Heart left ventricle (tissue), 13 donors: ENCODE data around the gene APOBEC2.

Source experiments
- POLR2A ChIP-seq, 2 donors: fragments of 450-650 bp; IDR thresholded peaks; one replicate each; pipeline ENCODE4 v1.6.1; 2017; ENCODE audit warnings: antibody characterized with exemption in 2 of 2, mild to moderate bottlenecking in 2 of 2, moderate library complexity in 2 of 2
- TF ChIP-seq, protein P1 (sequence below), 12 donors: fragments of 200-600 bp; sonication (generic) in 4 of 12; IDR thresholded peaks; one replicate each; pipeline versions ENCODE4 v1.5.0 to v1.8.0; 2018 to 2022; ENCODE audit warnings: antibody characterized with exemption in 12 of 12, mild to moderate bottlenecking in 5 of 12
- donor health status: ischemic (EF 13 %, LVEDD 7.1; RV severe dilation, severe dysfunction).
- donor health status: DM: no; HTN: yes; CAD: no.
- donor health status: DM: no; HTN: no; CAD: no.
- donor health status: ischemic (EF 25% LVEDD 6.9; RV normal size, moderate dysfunction).
- donor health status: ischemic (EF 25% LVEDD 5.7; RV mildly dilated, moderate dysfunction).
- donor health status: ischemic (EF 35%, LVEDD 5.7; RV mildly dilated, moderate dysfunction).
- donor health status: nonischemic (EF 11% LVEDD 7.7; RV severe dilation, severe dysfunction).
- donor health status: DM: yes; HTN: yes; CAD: no.
- donor health status: PGD.
- donor health status: ischemic (EF 29% LVEDD 5.4; RV normal size, mild dysfunction).
- donor health status: nonischemic (EF 23%, LVEDD 6.1; RV moderate dilation, normal function).

DNA sequence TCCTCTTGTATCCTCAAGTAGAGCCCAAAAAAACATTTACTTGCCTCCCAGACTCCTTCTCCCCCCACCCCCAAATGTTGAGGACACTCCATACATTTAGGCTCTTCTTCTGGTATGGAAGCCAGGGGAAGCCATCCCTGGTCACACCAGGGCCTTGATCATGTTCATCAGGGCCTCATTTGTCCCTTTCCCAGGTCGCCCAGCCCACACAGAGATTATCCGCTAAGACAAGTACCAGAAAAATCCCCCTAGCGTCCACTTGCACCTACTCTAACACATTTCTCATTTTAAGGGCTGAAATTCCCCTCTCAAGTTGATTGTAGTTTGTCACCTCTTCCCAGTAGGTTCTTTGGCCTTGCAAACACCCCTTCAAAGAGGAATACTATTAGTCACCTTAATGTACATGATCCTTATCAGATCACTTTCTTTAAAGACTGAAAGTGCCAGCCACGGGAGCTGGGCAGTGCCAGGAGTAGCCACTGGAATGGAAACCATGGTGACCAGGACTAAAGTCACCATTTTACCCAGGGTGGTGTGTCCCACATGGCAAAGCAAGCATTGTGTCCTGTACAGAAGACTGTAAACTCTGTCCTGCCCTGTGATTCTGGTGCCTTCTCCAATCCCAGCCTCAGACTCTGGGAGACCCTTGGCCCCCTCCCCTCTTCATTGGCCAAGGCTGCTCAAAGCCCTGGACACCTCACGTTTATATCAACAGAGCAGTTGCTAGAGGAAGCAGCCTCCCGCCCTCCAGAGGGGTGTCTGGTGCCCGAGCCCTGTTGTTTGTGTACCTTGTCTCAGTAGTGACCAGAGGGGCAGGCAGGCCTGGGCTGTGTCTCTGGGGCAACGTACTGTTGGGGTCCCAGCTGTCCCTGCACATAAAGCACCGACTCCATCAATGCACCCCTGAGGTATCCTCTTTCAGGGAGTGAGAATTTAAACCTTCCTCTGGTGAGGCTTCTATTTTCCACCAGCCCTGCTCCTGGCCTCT, 5.0 kb upstream of the APOBEC2 start:
- TF ChIP-seq, protein P1, sequence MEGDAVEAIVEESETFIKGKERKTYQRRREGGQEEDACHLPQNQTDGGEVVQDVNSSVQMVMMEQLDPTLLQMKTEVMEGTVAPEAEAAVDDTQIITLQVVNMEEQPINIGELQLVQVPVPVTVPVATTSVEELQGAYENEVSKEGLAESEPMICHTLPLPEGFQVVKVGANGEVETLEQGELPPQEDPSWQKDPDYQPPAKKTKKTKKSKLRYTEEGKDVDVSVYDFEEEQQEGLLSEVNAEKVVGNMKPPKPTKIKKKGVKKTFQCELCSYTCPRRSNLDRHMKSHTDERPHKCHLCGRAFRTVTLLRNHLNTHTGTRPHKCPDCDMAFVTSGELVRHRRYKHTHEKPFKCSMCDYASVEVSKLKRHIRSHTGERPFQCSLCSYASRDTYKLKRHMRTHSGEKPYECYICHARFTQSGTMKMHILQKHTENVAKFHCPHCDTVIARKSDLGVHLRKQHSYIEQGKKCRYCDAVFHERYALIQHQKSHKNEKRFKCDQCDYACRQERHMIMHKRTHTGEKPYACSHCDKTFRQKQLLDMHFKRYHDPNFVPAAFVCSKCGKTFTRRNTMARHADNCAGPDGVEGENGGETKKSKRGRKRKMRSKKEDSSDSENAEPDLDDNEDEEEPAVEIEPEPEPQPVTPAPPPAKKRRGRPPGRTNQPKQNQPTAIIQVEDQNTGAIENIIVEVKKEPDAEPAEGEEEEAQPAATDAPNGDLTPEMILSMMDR (IDR thresholded peaks at IDR 0.05): no peak
- TF ChIP-seq POLR2A (IDR thresholded peaks at IDR 0.05): no peak
